OCI-LY3 (cell line): ENCODE measurements around the gene DENND1A.
"Not testable (repeated sequence)": the region's sequence is repeated elsewhere in the genome, so short reads cannot be mapped to it uniquely, and the experiment has no call there.

Experiments used
- H2AFZ ChIP-seq: fragments of 200-600, 300-600 bp; shearing (Covaris generic); 2 replicates; pipeline ENCODE4 v1.6.0; 2014; ENCODE audit warnings: antibody characterized with exemption, low read depth, low read length
- H3K27ac ChIP-seq: fragments of 200-600, 300-600 bp; sonication (generic); 2 replicates; pipeline ENCODE4 v1.5.1; 2014; ENCODE audit warnings: mild to moderate bottlenecking, low read length, moderate library complexity, mixed read lengths
- H3K27me3 ChIP-seq: fragments of 200-600, 300-600 bp; sonication (generic); 2 replicates; pipeline ENCODE4 v1.6.1; 2014; ENCODE audit warnings: low read depth, low read length, mixed read lengths
- H3K36me3 ChIP-seq: fragments of 200-600, 300-600 bp; sonication (generic); replicated peaks from 2 replicates; pipeline ENCODE3; 2014; ENCODE audit warnings: low read depth, low read length, mixed read lengths
- H3K4me1 ChIP-seq: fragments of 300-600, 200-600 bp; sonication (generic); 2 replicates; pipeline ENCODE4 v1.6.1; 2014; ENCODE audit warnings: low read length, mixed read lengths
- H3K4me2 ChIP-seq: fragments of 200-600, 300-600 bp; sonication (generic); 2 replicates; pipeline ENCODE4 v1.6.1; 2014; ENCODE audit warnings: low read length, mixed read lengths
- H3K4me3 ChIP-seq: fragments of 300-600, 200-600 bp; sonication (generic); 2 replicates; pipeline ENCODE4 v1.5.1; 2014; ENCODE audit warnings: antibody characterized with exemption, mild to moderate bottlenecking, low read length, moderate library complexity
- H3K79me2 ChIP-seq: fragments of 300-600, 200-600 bp; shearing (Covaris generic); 2 replicates; pipeline ENCODE4 v1.6.1; 2014; ENCODE audit warnings: mild to moderate bottlenecking, low read length, mixed read lengths
- H3K9ac ChIP-seq: fragments of 300-600, 200-600 bp; shearing (Covaris generic); 2 replicates; pipeline ENCODE4 v1.6.0; 2014; ENCODE audit warnings: mild to moderate bottlenecking, low read length, moderate library complexity
- H3K9me3 ChIP-seq: fragments of 200-600, 300-600 bp; shearing (Covaris generic); 2 replicates; pipeline ENCODE4 v1.6.1; 2014; ENCODE audit warnings: low read length, mixed read lengths; ENCODE audit not compliant: insufficient read depth
- H4K20me1 ChIP-seq: fragments of 200-600, 300-600 bp; sonication (generic); 2 replicates; pipeline ENCODE4 v1.6.1; 2016; ENCODE audit warnings: low read length, mixed read lengths; ENCODE audit not compliant: insufficient read depth
- EZH2phosphoT487 ChIP-seq: fragments of 200-600 bp; shearing (Covaris generic); IDR thresholded peaks from 2 replicates; pipeline ENCODE4 v1.6.1; 2018; ENCODE audit warnings: antibody characterized with exemption, mixed run types, low read depth
- TF ChIP-seq, protein P1 (sequence below): fragments of 200-600, 300-600 bp; sonication (generic); IDR thresholded peaks from 2 replicates; pipeline ENCODE4 v1.5.1; 2014; ENCODE audit warnings: antibody characterized with exemption, low read length, low read depth

Gene DENND1A

DNA sequence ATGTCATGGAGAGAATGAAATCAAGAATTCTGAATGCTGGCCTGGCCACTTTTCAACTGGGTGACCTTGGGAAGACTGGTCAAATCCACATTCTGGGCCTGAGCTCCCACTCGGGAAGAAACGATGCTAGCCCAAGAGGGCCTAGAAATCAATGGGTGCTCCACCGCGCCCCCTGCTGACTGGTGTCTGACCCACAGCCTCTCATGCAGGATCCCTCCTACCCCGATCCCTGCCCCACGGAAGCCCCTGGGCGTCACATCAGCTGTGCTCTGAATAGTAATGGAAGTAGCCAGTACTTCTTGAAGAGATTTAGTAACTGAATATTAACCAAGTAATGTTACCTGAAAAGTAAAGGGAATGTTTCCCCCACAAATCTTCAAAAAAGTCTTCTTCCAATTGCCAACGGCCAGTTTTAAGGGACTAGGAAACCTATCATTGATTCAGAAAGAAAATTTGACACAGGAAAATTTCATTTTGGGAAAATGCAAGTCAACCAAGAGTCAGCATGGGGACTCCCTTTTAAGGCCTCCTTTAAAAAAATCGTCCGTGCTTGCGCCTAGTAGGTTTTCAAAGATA is 530.0 kb downstream of the DENND1A start:
- TF ChIP-seq, protein P1, sequence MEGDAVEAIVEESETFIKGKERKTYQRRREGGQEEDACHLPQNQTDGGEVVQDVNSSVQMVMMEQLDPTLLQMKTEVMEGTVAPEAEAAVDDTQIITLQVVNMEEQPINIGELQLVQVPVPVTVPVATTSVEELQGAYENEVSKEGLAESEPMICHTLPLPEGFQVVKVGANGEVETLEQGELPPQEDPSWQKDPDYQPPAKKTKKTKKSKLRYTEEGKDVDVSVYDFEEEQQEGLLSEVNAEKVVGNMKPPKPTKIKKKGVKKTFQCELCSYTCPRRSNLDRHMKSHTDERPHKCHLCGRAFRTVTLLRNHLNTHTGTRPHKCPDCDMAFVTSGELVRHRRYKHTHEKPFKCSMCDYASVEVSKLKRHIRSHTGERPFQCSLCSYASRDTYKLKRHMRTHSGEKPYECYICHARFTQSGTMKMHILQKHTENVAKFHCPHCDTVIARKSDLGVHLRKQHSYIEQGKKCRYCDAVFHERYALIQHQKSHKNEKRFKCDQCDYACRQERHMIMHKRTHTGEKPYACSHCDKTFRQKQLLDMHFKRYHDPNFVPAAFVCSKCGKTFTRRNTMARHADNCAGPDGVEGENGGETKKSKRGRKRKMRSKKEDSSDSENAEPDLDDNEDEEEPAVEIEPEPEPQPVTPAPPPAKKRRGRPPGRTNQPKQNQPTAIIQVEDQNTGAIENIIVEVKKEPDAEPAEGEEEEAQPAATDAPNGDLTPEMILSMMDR = peak; percentile 55
- TF ChIP-seq EZH2phosphoT487 = no peak
- Histone ChIP-seq H4K20me1 (no peaks in the 10 kb centered on the region), H3K79me2 (no peaks in the 10 kb centered on the region), H3K27ac (no peak overlapping the region), H3K36me3 (peaks cover 12% of the 10 kb centered on the region), H3K9me3 (no peaks in the 10 kb centered on the region), H3K4me1 (no peaks in the 10 kb centered on the region), H3K4me3 (no peak overlapping the region), H3K9ac (no peak overlapping the region), H3K4me2 (no peak overlapping the region), H3K27me3 (no peaks in the 10 kb centered on the region), H2AFZ (no peak overlapping the region)

DNA sequence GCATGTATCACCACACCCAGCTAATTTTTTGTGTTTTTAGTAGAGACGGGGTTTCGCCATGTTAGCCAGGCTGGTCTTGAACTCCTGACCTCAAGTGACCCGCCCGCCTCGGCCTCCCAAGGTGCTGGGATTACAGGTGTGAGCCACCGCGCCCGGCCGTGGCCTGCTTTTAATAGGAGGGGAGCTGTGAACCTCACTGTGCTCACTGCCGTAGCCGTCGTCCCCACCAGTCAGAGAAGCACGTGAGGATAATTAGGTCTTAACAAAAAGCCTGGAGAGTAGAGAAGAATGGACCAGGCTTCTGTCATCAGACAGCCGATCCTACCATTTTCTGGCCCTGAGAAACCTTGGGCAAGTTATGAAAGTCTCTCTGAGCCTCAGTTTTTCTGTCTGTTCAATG is 531.0 kb downstream of the DENND1A start:
- not testable (repeated sequence) for H3K79me2 ChIP-seq, H3K27me3 ChIP-seq, H3K4me3 ChIP-seq, H3K9me3 ChIP-seq, H3K4me1 ChIP-seq, H3K4me2 ChIP-seq, H2AFZ ChIP-seq, H4K20me1 ChIP-seq, H3K27ac ChIP-seq, H3K9ac ChIP-seq
- H3K36me3 ChIP-seq = peaks cover 12% of the 10 kb centered on the region

DNA sequence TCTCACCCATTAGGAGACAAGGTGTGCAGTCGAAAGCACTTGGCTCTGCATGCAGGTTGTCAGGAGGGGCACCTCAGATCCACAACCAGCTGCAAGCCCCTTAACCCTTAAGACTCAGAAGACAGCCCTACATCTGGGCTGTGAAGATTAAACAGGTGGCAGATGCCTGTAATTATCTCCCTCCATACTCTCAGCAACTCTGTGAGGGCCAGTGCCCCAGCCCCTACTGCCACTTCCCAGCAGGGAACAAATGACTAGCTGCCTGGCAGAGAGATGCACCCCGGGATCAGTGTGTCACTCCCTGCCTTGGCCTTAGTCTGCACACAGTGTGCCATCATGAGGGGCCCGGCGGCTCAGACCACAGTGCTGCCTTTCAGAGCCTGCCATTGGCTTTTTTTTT is 532.0 kb downstream of the DENND1A start:
- Histone ChIP-seq H3K9me3 (no peaks in the 10 kb centered on the region), H3K27ac (no peak overlapping the region), H3K79me2 (no peaks in the 10 kb centered on the region), H2AFZ (no peak overlapping the region), H3K4me2 (no peak overlapping the region), H3K4me3 (no peak overlapping the region), H3K4me1 (no peaks in the 10 kb centered on the region), H3K9ac (no peak overlapping the region), H3K36me3 (peaks cover 10% of the 10 kb centered on the region), H3K27me3 (no peaks in the 10 kb centered on the region), H4K20me1 (no peaks in the 10 kb centered on the region)
- no peak for TF ChIP-seq EZH2phosphoT487
- TF ChIP-seq, protein P1 = no peak

DNA sequence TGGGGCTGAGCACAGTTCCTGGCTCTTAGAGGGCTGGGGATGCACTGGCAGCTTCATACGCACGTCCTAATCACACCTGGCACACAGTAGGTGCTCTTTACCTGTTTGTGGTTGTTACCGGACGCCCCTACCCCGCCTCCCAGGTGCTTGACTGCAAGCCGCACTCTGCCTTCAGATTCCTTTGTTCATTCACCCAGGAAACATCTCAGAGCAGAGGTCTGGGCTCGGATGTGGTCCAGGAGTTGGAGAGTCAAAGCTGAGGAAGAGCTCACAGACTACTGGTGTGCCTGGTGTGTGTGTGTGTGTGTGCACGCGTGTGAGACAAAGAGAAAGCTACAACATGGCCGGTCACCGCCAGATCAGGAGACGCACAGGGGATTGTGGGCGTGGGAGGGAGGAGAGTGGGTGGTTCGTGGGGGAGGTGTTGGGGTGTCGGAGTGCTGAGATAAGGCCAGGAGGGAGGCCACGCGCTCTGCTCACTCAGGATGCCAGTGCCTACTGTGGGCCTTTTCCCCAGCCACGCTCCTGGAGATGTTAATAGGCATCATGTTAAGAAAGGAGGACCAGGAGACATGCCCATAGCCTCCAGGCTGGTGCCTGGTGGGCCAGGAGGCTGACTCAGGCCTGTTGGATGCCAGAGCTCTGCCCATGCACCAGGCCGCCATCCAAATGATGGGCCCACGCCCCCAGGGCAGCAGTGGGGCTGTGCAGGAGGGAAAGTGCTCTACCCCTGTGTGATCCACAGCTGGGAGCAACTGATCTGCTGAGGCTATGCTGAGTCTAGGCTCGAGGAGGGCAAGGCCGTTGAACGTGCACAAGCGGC is 534.0 kb downstream of the DENND1A start:
- Histone ChIP-seq H3K36me3 (peaks cover 8% of the 10 kb centered on the region), H3K9me3 (no peaks in the 10 kb centered on the region), H2AFZ (no peak overlapping the region), H3K27me3 (no peaks in the 10 kb centered on the region), H3K27ac (no peak overlapping the region), H4K20me1 (no peaks in the 10 kb centered on the region), H3K4me3 (no peak overlapping the region), H3K4me2 (no peak overlapping the region), H3K9ac (no peak overlapping the region), H3K79me2 (no peaks in the 10 kb centered on the region), H3K4me1 (no peaks in the 10 kb centered on the region)
- TF ChIP-seq, protein P1 = no peak
